Measurements from ENCODE around the gene PSMD1.

GRCh38 chr2:231146665-231147064 lies 90.0 kb downstream of the PSMD1 start:
- TF ChIP-seq POLR2AphosphoS5 (IDR thresholded peaks at IDR 0.05; ENCODE audit: insufficient read depth, low read depth, low read length) (no peak), POLR2A (IDR thresholded peaks at IDR 0.05; ENCODE audit: low read depth, low read length) (no peak), CTCF (IDR thresholded peaks at IDR 0.05; ENCODE audit: extremely low read depth in 1 of 2, insufficient read depth in 1 of 2, low read depth in 1 of 2, low read length in 2 of 2) (no peak), MAX (IDR thresholded peaks at IDR 0.05; ENCODE audit: insufficient read depth, insufficient read length) (no peak), JUN (IDR thresholded peaks at IDR 0.05; ENCODE audit: borderline replicate concordance, insufficient read depth, insufficient read length, low read depth) (no peak), EZH2 (IDR thresholded peaks at IDR 0.05; ENCODE audit: borderline replicate concordance, low read depth, low read length, severe bottlenecking) (no peak), GATA2 (IDR thresholded peaks at IDR 0.05; ENCODE audit: insufficient read depth, insufficient read length, low read depth, low read length) (no peak), FOS (IDR thresholded peaks at IDR 0.05; ENCODE audit: borderline replicate concordance, insufficient read depth, low read length) (no peak), MYC (IDR thresholded peaks at IDR 0.05; ENCODE audit: low read depth, low read length) (no peak)
